Fibroblast of mammary gland (primary cell): ENCODE measurements around the gene CDK5RAP2.

Experiments
- DNase-seq: peaks from one replicate; pipeline ENCODE4 v3.0.0-alpha.2; 2010; ENCODE audit warnings: low read depth
- H3K4me3 ChIP-seq: 2 replicates; pipeline ENCODE4 v1.5.1; 2011; ENCODE audit warnings: low read depth, mild to moderate bottlenecking, low read length, moderate library complexity; ENCODE audit not compliant: control insufficient read depth
- CTCF ChIP-seq: conservative IDR thresholded peaks from 2 replicates; pipeline ENCODE4 v1.5.1; 2011; ENCODE audit warnings: low read depth, low read length, inconsistent platforms; ENCODE audit not compliant: control insufficient read depth, insufficient read depth

Gene CDK5RAP2

GRCh38 chr9:120621941-120622340, 42.0 kb upstream of the CDK5RAP2 start:
- no peak for TF ChIP-seq CTCF
- no peak for DNase-seq
- no peak overlapping the region for H3K4me3 ChIP-seq

GRCh38 chr9:120619751-120620655, 40.0 kb upstream of the CDK5RAP2 start:
- DNase-seq = peak; percentile 75
- TF ChIP-seq CTCF = peak; percentile 88
- no peak overlapping the region for H3K4me3 ChIP-seq

- TF ChIP-seq CTCF = no peak
- DNase-seq = peak; percentile 28
- H3K4me3 ChIP-seq = no peak overlapping the region
These were observed 37.3 kb upstream of the CDK5RAP2 start for GRCh38 chr9:120616966-120617935.

- H3K4me3 ChIP-seq = no peak overlapping the region
- peak; percentile 30 for TF ChIP-seq CTCF
- no peak for DNase-seq
These were observed 32.3 kb upstream of the CDK5RAP2 start for GRCh38 chr9:120612218-120612617.

- no peak for TF ChIP-seq CTCF
- DNase-seq = no peak
- H3K4me3 ChIP-seq = no peak overlapping the region
These were observed 31.7 kb upstream of the CDK5RAP2 start for GRCh38 chr9:120611690-120612068.

- DNase-seq = no peak
- TF ChIP-seq CTCF = peak; percentile 30
These were observed 31.2 kb upstream of the CDK5RAP2 start for GRCh38 chr9:120610975-120611689.

More at GRCh38 chr9:120610975-120611689, 31.2 kb upstream of the CDK5RAP2 start:
- no peak overlapping the region for H3K4me3 ChIP-seq
